SK-N-SH treated with all-trans-retinoic acid at 6 μM for 48 hours (cell line): ENCODE measurements around the gene DDX54.

Experiments
- ATAC-seq: fragments of 200-7000 bp; cut with Tn5 transposase; 3 replicates; pipeline ENCODE4 v1.9.1; 2020; ENCODE audit warnings: mild to moderate bottlenecking, moderate library complexity
- ARNTL ChIP-seq: fragments of 450-650 bp; formaldehyde crosslinking; IDR thresholded peaks from 2 replicates; pipeline ENCODE4 v1.5.0; 2020; ENCODE audit warnings: low read depth, mild to moderate bottlenecking, moderate library complexity, borderline replicate concordance
- CSDC2 ChIP-seq: fragments of 250-450 bp; sonication (Bioruptor Pico); IDR thresholded peaks from 2 replicates; pipeline ENCODE4 v1.5.0; 2020; ENCODE audit warnings: mild to moderate bottlenecking, moderate library complexity
- ESRRG ChIP-seq: fragments of 250-450 bp; sonication (Bioruptor Pico); IDR thresholded peaks from 2 replicates; pipeline ENCODE4 v1.6.1; 2021; ENCODE audit warnings: mild to moderate bottlenecking
- GLIS3 ChIP-seq: fragments of 250-450 bp; sonication (Bioruptor Pico); IDR thresholded peaks from 2 replicates; pipeline ENCODE4 v1.5.0; 2020; ENCODE audit warnings: mild to moderate bottlenecking, moderate library complexity
- ISL1 ChIP-seq: fragments of 250-450 bp; sonication (Bioruptor Pico); IDR thresholded peaks from 2 replicates; pipeline ENCODE4 v2.1.2; 2022; ENCODE audit warnings: mild to moderate bottlenecking, moderate library complexity
- OSR1 ChIP-seq: fragments of 250-450 bp; sonication (Bioruptor Pico); IDR thresholded peaks from 2 replicates; pipeline ENCODE4 v1.8.0; 2022; ENCODE audit warnings: moderate library complexity, mild to moderate bottlenecking, inconsistent platforms
- POU6F1 ChIP-seq: fragments of 250-450 bp; sonication (Bioruptor Pico); IDR thresholded peaks from 2 replicates; pipeline ENCODE4 v1.8.0; 2021; ENCODE audit warnings: low read depth, mild to moderate bottlenecking, moderate library complexity, borderline replicate concordance
- PPARA ChIP-seq: fragments of 250-450 bp; sonication (Bioruptor Pico); IDR thresholded peaks from 2 replicates; pipeline ENCODE4 v1.5.0; 2020; ENCODE audit warnings: mild to moderate bottlenecking, borderline replicate concordance
- RARB ChIP-seq: fragments of 250-450 bp; sonication (Bioruptor Pico); IDR thresholded peaks from 2 replicates; pipeline ENCODE4 v1.8.0; 2021; ENCODE audit warnings: mild to moderate bottlenecking, moderate library complexity
- SNAI2 ChIP-seq: fragments of 250-450 bp; sonication (Bioruptor Pico); IDR thresholded peaks from 2 replicates; pipeline ENCODE4 v1.5.0; 2020; ENCODE audit warnings: mild to moderate bottlenecking, moderate library complexity
- TCF4 ChIP-seq: fragments of 250-450 bp; sonication (Bioruptor Pico); IDR thresholded peaks from 2 replicates; pipeline ENCODE4 v1.8.0; 2021; ENCODE audit warnings: mild to moderate bottlenecking, moderate library complexity, borderline replicate concordance
- TOX ChIP-seq: fragments of 250-450 bp; sonication (Bioruptor Pico); IDR thresholded peaks from 2 replicates; pipeline ENCODE4 v1.8.0; 2021; ENCODE audit warnings: mild to moderate bottlenecking, moderate library complexity, borderline replicate concordance
- TSHZ2 ChIP-seq: fragments of 250-450 bp; sonication (Bioruptor Pico); IDR thresholded peaks from 2 replicates; pipeline ENCODE4 v1.5.0; 2020; ENCODE audit warnings: mild to moderate bottlenecking, moderate library complexity
- ZC3H10 ChIP-seq: fragments of 250-450 bp; sonication (Bioruptor Pico); IDR thresholded peaks from 2 replicates; pipeline ENCODE4 v1.5.1; 2021; ENCODE audit warnings: mild to moderate bottlenecking, moderate library complexity
- ZFP3 ChIP-seq: fragments of 250-450 bp; sonication (Bioruptor Pico); IDR thresholded peaks from 2 replicates; pipeline ENCODE4 v1.5.0; 2020; ENCODE audit warnings: mild to moderate bottlenecking, moderate library complexity
- ZFP30 ChIP-seq: fragments of 450-650 bp; formaldehyde crosslinking; IDR thresholded peaks from 2 replicates; pipeline ENCODE4 v1.5.0; 2022; ENCODE audit warnings: mild to moderate bottlenecking, moderate library complexity
- ZNF70 ChIP-seq: fragments of 450-650 bp; formaldehyde crosslinking; IDR thresholded peaks from 2 replicates; pipeline ENCODE4 v1.5.0; 2020; ENCODE audit warnings: mild to moderate bottlenecking, moderate library complexity
- ZNF8 ChIP-seq: fragments of 450-650 bp; formaldehyde crosslinking; IDR thresholded peaks from 2 replicates; pipeline ENCODE4 v1.5.0; 2020; ENCODE audit warnings: mild to moderate bottlenecking, moderate library complexity
- TF ChIP-seq, protein P1 (sequence below): fragments of 250-450 bp; sonication (Bioruptor Pico); IDR thresholded peaks from 2 replicates; pipeline ENCODE4 v1.5.1; 2021; ENCODE audit warnings: mild to moderate bottlenecking, moderate library complexity
- TF ChIP-seq, protein P2 (sequence below): fragments of 250-450 bp; sonication (Bioruptor Pico); IDR thresholded peaks from 2 replicates; pipeline ENCODE4 v1.8.0; 2020; ENCODE audit warnings: mild to moderate bottlenecking, moderate library complexity, borderline replicate concordance

The DDX54 gene

DNA sequence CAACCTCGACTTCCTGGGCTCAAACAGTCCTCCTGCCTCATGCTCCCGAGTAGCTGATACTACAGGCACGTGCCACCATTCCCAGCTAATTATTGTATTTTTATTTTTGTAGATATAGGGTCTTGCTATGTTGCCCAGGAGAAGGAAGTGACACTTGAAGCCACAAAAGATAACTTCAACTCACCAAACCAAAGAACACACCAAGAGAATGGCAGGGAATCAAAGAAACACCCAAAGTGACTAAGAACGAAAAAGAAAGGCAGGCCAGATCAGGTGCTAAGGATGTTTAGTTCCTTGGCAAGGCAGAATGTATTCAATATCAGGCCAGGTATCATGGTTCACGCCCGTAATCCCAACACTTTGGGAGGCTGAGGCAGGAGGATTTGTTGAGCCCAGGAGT lies 25.9 kb upstream of the DDX54 start:
- ATAC-seq = no peak
- TF ChIP-seq, protein P1, sequence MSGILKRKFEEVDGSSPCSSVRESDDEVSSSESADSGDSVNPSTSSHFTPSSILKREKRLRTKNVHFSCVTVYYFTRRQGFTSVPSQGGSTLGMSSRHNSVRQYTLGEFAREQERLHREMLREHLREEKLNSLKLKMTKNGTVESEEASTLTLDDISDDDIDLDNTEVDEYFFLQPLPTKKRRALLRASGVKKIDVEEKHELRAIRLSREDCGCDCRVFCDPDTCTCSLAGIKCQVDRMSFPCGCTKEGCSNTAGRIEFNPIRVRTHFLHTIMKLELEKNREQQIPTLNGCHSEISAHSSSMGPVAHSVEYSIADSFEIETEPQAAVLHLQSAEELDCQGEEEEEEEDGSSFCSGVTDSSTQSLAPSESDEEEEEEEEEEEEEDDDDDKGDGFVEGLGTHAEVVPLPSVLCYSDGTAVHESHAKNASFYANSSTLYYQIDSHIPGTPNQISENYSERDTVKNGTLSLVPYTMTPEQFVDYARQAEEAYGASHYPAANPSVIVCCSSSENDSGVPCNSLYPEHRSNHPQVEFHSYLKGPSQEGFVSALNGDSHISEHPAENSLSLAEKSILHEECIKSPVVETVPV (CRISPR knock-in tag) = no peak
- TF ChIP-seq PPARA (CRISPR knock-in tag) (no peak), TCF4 (no peak)

GRCh38 chr12:113208041-113208934 lies 23.0 kb upstream of the DDX54 start:
- no peak for ATAC-seq

More at GRCh38 chr12:113208041-113208934, 23.0 kb upstream of the DDX54 start:
- TF ChIP-seq TOX (CRISPR knock-in tag) = no peak
- TF ChIP-seq, protein P2, sequence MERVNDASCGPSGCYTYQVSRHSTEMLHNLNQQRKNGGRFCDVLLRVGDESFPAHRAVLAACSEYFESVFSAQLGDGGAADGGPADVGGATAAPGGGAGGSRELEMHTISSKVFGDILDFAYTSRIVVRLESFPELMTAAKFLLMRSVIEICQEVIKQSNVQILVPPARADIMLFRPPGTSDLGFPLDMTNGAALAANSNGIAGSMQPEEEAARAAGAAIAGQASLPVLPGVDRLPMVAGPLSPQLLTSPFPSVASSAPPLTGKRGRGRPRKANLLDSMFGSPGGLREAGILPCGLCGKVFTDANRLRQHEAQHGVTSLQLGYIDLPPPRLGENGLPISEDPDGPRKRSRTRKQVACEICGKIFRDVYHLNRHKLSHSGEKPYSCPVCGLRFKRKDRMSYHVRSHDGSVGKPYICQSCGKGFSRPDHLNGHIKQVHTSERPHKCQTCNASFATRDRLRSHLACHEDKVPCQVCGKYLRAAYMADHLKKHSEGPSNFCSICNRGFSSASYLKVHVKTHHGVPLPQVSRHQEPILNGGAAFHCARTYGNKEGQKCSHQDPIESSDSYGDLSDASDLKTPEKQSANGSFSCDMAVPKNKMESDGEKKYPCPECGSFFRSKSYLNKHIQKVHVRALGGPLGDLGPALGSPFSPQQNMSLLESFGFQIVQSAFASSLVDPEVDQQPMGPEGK (CRISPR knock-in tag) = no peak
- TF ChIP-seq ISL1 (CRISPR knock-in tag) = no peak
- TF ChIP-seq ZNF8 (CRISPR knock-in tag) = no peak
- no peak for TF ChIP-seq TCF4
- TF ChIP-seq CSDC2 (CRISPR knock-in tag) = no peak
- TF ChIP-seq ZNF70 = no peak
- no peak for TF ChIP-seq TSHZ2 (CRISPR knock-in tag)
- no peak for TF ChIP-seq ZFP3 (CRISPR knock-in tag)
- TF ChIP-seq, protein P1 (CRISPR knock-in tag) = no peak
- no peak for TF ChIP-seq ZC3H10 (CRISPR knock-in tag)
- TF ChIP-seq PPARA (CRISPR knock-in tag) = no peak
- TF ChIP-seq SNAI2 (CRISPR knock-in tag) = no peak
- TF ChIP-seq ZFP30 (CRISPR knock-in tag) = no peak
- TF ChIP-seq GLIS3 = no peak
- no peak for TF ChIP-seq RARB (CRISPR knock-in tag)
- TF ChIP-seq ESRRG (CRISPR knock-in tag) = no peak
- no peak for TF ChIP-seq ARNTL (CRISPR knock-in tag)
- TF ChIP-seq OSR1 = no peak
- TF ChIP-seq POU6F1 (CRISPR knock-in tag) = no peak
